WTC11 (cell line): ENCODE measurements around the gene TFPT.

ENCODE experiments used
- CTCF ChIP-seq: fragments of 200-600 bp; IDR thresholded peaks from 2 replicates; pipeline ENCODE4 v1.8.0; 2022; ENCODE audit warnings: antibody characterized with exemption
- FOXK1 ChIP-seq: sonication (generic); formaldehyde crosslinking; IDR thresholded peaks from 2 replicates; pipeline ENCODE4 v1.8.0; 2022; ENCODE audit warnings: mild to moderate bottlenecking, moderate library complexity, missing genetic modification reagents

GRCh38 chr19:54102421-54103169 lies 12.9 kb downstream of the TFPT start, which contains the start of gene NDUFA3:
- TF ChIP-seq CTCF (no peak), FOXK1 (CRISPR knock-in tag) (peak; percentile 86)
